Ramos (cell line): ENCODE data around the gene ZDHHC22.

Experiments used
- in situ Hi-C: fragments of 300-500 bp; cut with MboI; formaldehyde crosslinking; loops from one replicate; pipeline ENCODE4 v1.14.3; 2022; ENCODE audit warnings: low sequenced_read_pairs; ENCODE audit not compliant: unreplicated experiment

ZDHHC22 gene

GRCh38 chr14:77108753-77109152 lies 32.8 kb downstream of the ZDHHC22 start:
- in situ Hi-C loops = no loop called here

DNA sequence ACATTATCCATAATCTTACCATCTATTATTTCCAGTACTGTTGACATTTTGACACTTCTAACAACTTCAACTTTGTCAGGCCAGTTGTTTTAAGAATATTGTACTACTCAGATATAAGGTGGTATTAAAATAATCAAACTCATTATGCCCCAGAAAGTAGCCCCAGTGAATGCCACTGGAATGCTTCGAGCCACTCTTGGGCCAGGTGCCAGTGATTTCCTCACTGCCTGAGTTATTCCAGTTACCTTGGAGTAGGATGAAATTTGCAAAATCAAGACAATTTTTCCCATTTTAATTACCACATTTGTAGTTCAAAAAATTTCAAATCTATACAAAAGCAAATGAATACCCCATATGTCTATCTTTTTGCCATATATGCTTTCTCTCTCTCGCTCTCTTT lies 34.4 kb downstream of the ZDHHC22 start:
- in situ Hi-C loops = no loop called here

GRCh38 chr14:77106666-77107065 lies 34.9 kb downstream of the ZDHHC22 start:
- in situ Hi-C loops = no loop called here

- in situ Hi-C loops = no loop called here
These were observed 36.2 kb downstream of the ZDHHC22 start for GRCh38 chr14:77105145-77105939.

DNA sequence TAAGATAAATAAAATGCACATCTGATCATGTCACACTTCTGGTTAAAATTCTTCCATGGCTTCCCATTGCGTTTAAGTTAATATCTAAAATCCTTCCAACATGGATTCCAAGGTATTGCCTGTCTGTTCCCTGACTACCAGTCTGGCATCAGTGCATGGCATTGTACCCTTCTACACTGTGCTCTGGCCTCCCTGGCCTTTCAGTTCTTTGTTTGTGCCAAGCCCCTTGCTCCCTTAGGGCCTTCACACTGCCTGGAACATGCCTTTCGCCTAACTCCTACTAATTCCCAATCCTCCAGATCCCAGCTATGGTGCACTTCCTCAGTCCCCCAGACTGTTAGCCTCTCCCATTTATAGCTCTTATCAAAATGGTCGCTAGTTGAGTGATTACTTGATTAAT lies 37.2 kb downstream of the ZDHHC22 start:
- in situ Hi-C loops = no loop called here

DNA sequence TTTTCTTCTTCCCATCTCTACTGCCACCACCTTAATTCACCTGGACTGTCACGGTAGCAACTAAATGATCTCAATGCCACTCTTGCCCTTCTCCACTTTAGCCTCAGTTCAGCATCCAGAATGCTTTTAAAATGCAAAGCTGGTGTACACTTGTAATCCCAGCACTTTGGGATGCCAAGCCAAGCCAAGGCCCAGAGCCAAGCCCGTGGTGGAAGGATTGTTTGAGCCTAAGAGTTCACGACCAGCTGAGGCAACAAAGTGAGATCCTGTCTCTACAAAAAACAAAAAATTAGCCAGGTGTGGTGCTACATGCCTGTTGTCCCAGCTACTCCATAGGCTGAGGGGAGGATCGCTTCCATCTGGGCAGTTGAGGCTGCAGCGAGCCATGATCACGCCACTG lies 37.6 kb downstream of the ZDHHC22 start:
- in situ Hi-C loops = no loop called here

DNA sequence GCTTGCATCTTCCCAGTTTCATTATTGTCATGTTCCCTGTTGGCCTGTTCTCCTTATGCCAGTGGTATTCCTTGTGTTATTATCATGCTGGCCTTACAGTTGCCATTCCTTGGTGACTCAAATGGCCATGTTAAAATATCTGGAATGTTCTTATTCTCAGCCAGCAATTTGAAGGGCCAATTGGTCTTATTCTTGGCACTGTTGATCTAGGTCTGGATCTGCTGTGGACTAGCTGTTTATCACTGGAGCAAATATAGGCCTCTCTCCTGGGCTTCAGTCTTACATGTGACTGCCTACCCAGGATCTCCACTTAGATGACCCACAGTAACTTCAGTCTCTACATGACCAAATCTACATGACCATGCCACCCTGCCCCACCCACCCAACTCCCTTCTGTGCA lies 38.1 kb downstream of the ZDHHC22 start:
- in situ Hi-C loops = no loop called here

GRCh38 chr14:77102154-77102553 lies 39.4 kb downstream of the ZDHHC22 start:
- in situ Hi-C loops = no loop called here

DNA sequence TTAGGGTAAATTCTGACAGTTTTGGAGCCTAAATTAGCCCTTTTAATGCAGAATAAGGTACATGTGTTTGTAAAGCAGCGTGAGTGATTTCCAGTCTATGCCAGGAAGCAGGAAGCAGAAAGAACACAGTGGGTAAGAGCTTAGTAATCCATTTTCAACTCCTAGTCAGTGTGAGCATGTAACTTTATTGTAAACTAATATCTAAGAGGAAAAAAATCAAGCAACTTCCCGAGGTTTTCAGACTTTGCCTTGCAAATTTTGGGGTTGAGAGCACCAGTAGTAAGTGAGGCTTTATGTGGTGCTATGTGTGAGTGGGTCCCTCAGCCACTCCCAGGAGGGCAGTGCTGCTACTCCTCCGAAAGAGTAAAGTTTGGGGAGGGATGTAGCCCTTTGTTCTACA lies 40.6 kb downstream of the ZDHHC22 start:
- in situ Hi-C loops = no loop called here

DNA sequence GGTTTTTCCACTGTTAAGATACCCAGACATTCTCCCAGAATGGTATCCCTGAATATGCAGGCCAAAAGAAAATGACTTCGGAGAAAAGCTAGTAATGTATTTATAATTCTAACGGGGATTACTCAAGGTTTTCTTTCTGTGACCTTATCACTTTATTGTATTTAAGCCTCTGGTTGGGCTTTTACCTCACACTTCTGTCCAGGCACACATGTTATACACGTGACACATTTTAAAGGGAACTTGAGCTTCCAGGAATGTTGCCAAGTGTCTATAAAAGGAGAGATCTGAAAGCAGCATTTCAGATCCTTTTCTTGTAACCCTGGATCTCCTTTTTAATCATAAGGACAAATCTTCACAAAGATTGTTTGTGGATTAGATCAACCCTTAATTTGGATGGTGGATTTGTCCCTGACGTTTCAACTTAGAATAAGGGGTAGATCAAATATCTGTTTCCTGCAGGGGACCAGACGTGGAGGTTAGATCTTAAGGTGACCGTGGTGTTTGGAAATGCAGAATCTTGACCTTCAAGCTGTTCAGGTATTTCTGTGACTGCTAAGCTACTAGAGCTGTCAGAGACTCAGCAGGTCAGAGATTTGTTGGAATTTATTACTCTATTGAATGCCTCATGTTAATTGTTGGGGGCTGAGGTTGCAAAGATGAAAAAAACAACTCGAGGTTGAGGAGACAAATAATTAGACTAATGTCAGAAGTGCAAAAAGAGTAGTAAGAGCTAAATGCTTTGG lies 42.0 kb downstream of the ZDHHC22 start:
- in situ Hi-C loops = no loop called here

DNA sequence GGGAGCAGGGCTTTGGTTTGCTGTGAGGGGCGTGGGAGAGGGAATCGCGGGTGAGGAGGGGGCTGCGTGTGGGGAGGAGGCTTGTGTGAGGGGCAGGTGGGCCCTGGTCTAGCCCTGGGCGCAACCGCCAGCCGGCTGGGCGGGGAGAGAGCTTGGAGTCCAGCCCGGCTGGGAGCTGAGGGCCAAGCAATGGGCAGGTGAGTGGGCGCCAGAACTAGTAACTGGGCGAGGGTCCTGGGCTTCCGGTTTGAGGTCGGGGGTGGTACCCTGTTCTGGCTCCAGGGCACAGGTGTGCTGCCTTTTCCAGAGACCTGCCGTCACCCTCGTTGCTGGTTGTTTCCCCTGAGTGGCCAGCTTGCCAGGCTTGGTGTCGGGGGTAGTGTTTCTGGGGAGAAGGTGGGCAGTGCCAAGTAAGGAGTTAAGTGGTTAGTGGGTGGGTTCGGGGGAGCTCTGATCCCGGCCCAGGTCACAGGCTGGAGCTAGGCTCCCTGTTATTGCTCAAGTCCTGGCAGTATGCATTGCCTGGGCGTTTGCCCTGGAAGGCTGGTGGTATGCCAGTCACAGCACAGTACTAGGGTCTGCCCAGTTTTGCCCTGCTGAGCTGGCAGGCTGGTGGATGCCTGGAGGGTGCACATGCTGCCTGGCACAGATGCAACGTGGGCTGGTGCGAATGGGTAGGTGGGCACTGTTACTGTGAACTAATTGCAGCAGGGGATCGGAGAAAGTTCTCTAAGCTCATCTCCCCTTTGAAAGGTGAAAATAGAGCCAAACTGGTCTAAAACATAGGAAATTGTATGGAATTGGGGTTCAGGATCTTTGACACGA lies 42.9 kb downstream of the ZDHHC22 start:
- in situ Hi-C loops = no loop called here

- in situ Hi-C loops = no loop called here
These were observed 43.7 kb downstream of the ZDHHC22 start, which contains the start of gene CIPC for GRCh38 chr14:77097700-77098528. Gene CIPC, plus strand, starts transcription at chr14:77098258. Its CDS starts 7,451 bp downstream, at chr14:77105709.

DNA sequence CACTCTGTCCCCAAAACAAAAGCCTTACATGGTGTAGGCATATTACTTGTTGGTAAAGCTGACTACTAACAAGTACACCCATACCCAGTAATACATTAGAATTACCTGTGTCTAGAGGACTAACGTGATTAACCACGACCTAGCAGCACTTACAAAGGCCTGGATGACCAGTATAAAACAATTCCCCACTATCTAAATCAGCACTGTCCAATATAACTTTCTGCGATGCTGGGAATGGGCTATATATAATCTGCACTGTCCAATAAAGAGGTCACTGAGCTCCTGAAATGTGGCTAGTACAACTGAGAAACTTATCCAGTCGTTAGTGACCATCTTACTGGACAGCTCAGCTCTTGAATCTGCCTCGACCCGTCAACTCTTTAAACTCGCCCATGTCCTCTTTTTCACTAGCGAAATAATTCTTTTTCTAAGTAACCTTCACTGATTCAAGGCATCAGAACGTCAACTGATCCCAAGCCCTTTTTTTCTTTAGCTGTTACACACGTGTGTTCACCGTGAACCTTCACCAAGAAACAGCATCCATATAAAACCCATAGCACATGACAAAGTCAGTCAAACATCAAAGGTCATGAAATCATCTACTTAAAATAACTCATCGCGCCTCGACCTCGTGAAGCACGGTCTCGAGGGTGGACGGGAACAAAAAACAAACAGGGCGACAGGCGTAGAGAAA lies 44.4 kb downstream of the ZDHHC22 start:
- in situ Hi-C loops = no loop called here

- in situ Hi-C loops = no loop called here
These were observed 46.8 kb downstream of the ZDHHC22 start for GRCh38 chr14:77094672-77095284.

DNA sequence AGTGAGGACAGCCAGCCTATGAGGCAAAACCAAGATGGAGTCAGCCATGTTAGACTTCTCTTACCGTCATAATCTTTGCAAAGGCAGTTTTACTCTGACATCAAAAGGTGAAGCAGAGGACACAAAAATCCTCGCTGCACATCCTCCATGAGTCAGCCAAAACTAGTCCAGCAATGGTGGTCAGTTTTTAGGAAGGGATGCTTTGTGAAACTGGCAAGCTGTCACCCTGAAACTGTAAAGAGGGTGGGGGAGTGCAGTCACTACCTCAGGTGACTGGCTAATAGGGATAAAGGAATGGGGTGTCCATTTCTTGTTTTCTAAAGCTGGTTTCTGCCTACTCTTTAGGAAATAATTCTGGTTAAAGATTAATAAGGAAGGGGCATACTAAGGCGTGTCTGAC lies 48.9 kb downstream of the ZDHHC22 start:
- in situ Hi-C loops = no loop called here

- in situ Hi-C loops = no loop called here
These were observed 50.1 kb downstream of the ZDHHC22 start for GRCh38 chr14:77091518-77091917.

GRCh38 chr14:77088645-77089044 lies 52.9 kb downstream of the ZDHHC22 start:
- in situ Hi-C loops = no loop called here

DNA sequence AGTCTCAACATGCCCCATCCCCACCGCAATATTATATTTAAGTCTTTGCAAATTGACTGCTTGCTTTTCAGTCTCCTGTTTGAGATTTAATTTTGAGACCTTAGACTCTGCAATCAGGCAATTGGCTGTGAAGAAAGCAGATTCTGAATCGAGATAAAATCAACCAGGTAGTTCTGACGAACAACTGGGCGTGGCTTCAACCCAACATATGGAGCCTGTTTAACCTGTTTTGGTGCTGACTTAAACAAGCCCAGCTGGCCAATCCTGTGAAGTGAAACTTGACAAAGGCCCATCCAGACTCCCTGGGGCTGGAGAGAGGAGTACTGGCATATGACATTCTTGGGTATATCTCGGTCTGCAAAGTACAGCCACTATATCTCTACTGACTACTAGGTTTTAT lies 53.4 kb downstream of the ZDHHC22 start:
- in situ Hi-C loops = no loop called here

- in situ Hi-C loops = no loop called here
These were observed 54.0 kb downstream of the ZDHHC22 start for GRCh38 chr14:77087631-77088030.
